ENCODE data around the gene SLC1A2. TPM values are rescaled to one million over a fixed set of nuclear protein-coding genes. Genes with fewer than 3 reads are reported as not detected.

The SLC1A2 gene
- total and polyA plus RNA-seq, 2 experiments from 2014 or later = 0.70 to 2.8 TPM

GRCh38 chr11:35302398-35302797 is 117.0 kb downstream of the SLC1A2 start (continued):
- TF ChIP-seq EZH2 (IDR thresholded peaks at IDR 0.05; ENCODE audit: low read depth, unreplicated experiment) (no peak), STAT1 (IDR thresholded peaks at IDR 0.05; ENCODE audit: unreplicated experiment) (no peak), ZNF331 (CRISPR knock-in tag; IDR thresholded peaks at IDR 0.05; ENCODE audit: low read depth) (no peak), EZH2phosphoT487 (IDR thresholded peaks at IDR 0.05; ENCODE audit: unreplicated experiment) (no peak), NANOG (IDR thresholded peaks at IDR 0.05; ENCODE audit: borderline replicate concordance) (no peak), JUNB (IDR thresholded peaks at IDR 0.05; ENCODE audit: unreplicated experiment) (no peak), CTCF (conservative IDR thresholded peaks at IDR 0.05; ENCODE audit: low read depth in 2 of 2) (no peak), ETS1 (IDR thresholded peaks at IDR 0.05) (no peak), POLR2AphosphoS5 (IDR thresholded peaks at IDR 0.05; ENCODE audit: low read depth) (no peak), CREB1 (CRISPR knock-in tag; IDR thresholded peaks at IDR 0.05; ENCODE audit: low read depth) (no peak)

GRCh38 chr11:35298369-35298768 is 121.0 kb downstream of the SLC1A2 start:
- DNase-seq (ENCODE audit: low spot score) (no peak), ATAC-seq (no peak)
- Histone ChIP-seq H3K9me2 (ENCODE audit: insufficient read depth) (0 out of 2 replicates have a peak, but pooled peaks cover 18% of the 10 kb centered on the region), H3K4me3 (no peak overlapping the region), H3K27ac (ENCODE audit: low read depth) (no peak overlapping the region), H2AFZ (no peak overlapping the region), H4K20me1 (replicated peaks; ENCODE audit: insufficient read depth) (no peaks in the 10 kb centered on the region; the same call in 1 of the 2 replicates), H3K36me3 (ENCODE audit: insufficient read depth) (no peaks in the 10 kb centered on the region), H3K4me2 (no peak overlapping the region), H3K4me1 (ENCODE audit: insufficient read depth) (no peaks in the 10 kb centered on the region), H3K79me2 (replicated peaks; ENCODE audit: insufficient read depth) (no peaks in the 10 kb centered on the region), H3F3A (replicated peaks; ENCODE audit: low read depth) (no peaks in the 10 kb centered on the region), H3K27me3 (ENCODE audit: insufficient read depth) (no peaks in the 10 kb centered on the region)
- H3K9me3 Mint-ChIP-seq = no peaks in the 10 kb centered on the region
- no peak overlapping the region for H3K4me3 Mint-ChIP-seq
- no peaks in the 10 kb centered on the region for H3K27me3 Mint-ChIP-seq (ENCODE audit: insufficient read depth, low read depth, poor library complexity)
- H3K4me1 Mint-ChIP-seq = 0 out of 3 replicates have a peak, but pooled peaks cover 3% of the 10 kb centered on the region
- H3K36me3 Mint-ChIP-seq (ENCODE audit: low read depth) = no peaks in the 10 kb centered on the region
- H3K27ac Mint-ChIP-seq = no peak overlapping the region
- TF ChIP-seq ZNF331 (CRISPR knock-in tag; IDR thresholded peaks at IDR 0.05; ENCODE audit: low read depth) (no peak), ZNF114 (CRISPR knock-in tag; IDR thresholded peaks at IDR 0.05) (no peak), POLR2AphosphoS5 (IDR thresholded peaks at IDR 0.05; ENCODE audit: low read depth) (no peak), NANOG (IDR thresholded peaks at IDR 0.05; ENCODE audit: borderline replicate concordance) (no peak), EZH2 (IDR thresholded peaks at IDR 0.05; ENCODE audit: low read depth, unreplicated experiment) (no peak), STAT1 (IDR thresholded peaks at IDR 0.05; ENCODE audit: unreplicated experiment) (no peak), ETS1 (IDR thresholded peaks at IDR 0.05) (no peak), JUNB (IDR thresholded peaks at IDR 0.05; ENCODE audit: unreplicated experiment) (no peak), REST (IDR thresholded peaks at IDR 0.05; ENCODE audit: unreplicated experiment) (no peak), EZH2phosphoT487 (IDR thresholded peaks at IDR 0.05; ENCODE audit: unreplicated experiment) (no peak), CREB1 (CRISPR knock-in tag; IDR thresholded peaks at IDR 0.05; ENCODE audit: low read depth) (no peak), CTCF (conservative IDR thresholded peaks at IDR 0.05; ENCODE audit: low read depth in 2 of 2) (no peak)

Measured in GM23338 (cell line).